ENCODE results near the gene GPR12. TPM values are rescaled to one million over a fixed set of nuclear protein-coding genes. Genes with fewer than 3 reads are reported as not detected.

GPR12 gene
- polyA plus RNA-seq, 1 donor from 2014 or later = 6.7 TPM

GRCh38 chr13:26758496-26759157 lies 2.0 kb downstream of the GPR12 start:
- Histone ChIP-seq H2AFZ (ENCODE audit: low read depth, low read length) (no peak overlapping the region), H3K4me2 (ENCODE audit: low read length) (no peak overlapping the region), H3K79me2 (replicated peaks; ENCODE audit: insufficient read depth, low read length) (no peaks in the 10 kb centered on the region), H3K9ac (ENCODE audit: low read length) (no peak overlapping the region), H3K27ac (ENCODE audit: low read length) (no peak overlapping the region), H3K9me3 (ENCODE audit: low read length) (peaks cover 5% of the 10 kb centered on the region), H3K27me3 (ENCODE audit: insufficient read depth, low read depth, low read length) (peaks cover 47% of the 10 kb centered on the region), H3F3A (ENCODE audit: insufficient read depth, low read length, poor library complexity, severe bottlenecking) (no peaks in the 10 kb centered on the region), H3K4me3 (ENCODE audit: low read length) (peak overlapping the region; percentile 80), H3K9me2 (ENCODE audit: insufficient read depth, low read length) (no peaks in the 10 kb centered on the region), H4K20me1 (ENCODE audit: insufficient read depth) (no peaks in the 10 kb centered on the region), H3K36me3 (ENCODE audit: insufficient read depth, low read length) (no peaks in the 10 kb centered on the region)
- no peak for TF ChIP-seq MXI1 (conservative IDR thresholded peaks at IDR 0.05; ENCODE audit: poor library complexity, severe bottlenecking)
- TF ChIP-seq RAD21 (conservative IDR thresholded peaks at IDR 0.05) = no peak
- TF ChIP-seq EP300 (conservative IDR thresholded peaks at IDR 0.05; ENCODE audit: poor library complexity, severe bottlenecking) = no peak
- no peak for TF ChIP-seq POLR2AphosphoS5 (IDR thresholded peaks at IDR 0.05)
- no peak for TF ChIP-seq SMC3 (conservative IDR thresholded peaks at IDR 0.05; ENCODE audit: poor library complexity)
- no peak for TF ChIP-seq TAF1 (IDR thresholded peaks at IDR 0.05; ENCODE audit: low read depth)

GRCh38 chr13:26756961-26757360 lies 3.6 kb downstream of the GPR12 start:
- H3K4me3 ChIP-seq (ENCODE audit: low read length) = no peak overlapping the region
- peaks cover 41% of the 10 kb centered on the region for H3K27me3 ChIP-seq (ENCODE audit: insufficient read depth, low read depth, low read length)
- no peak overlapping the region for H3K4me2 ChIP-seq (ENCODE audit: low read length)

More at GRCh38 chr13:26756961-26757360, 3.6 kb downstream of the GPR12 start:
- Histone ChIP-seq H3F3A (ENCODE audit: insufficient read depth, low read length, poor library complexity, severe bottlenecking) (no peaks in the 10 kb centered on the region), H3K9ac (ENCODE audit: low read length) (no peak overlapping the region), H2AFZ (ENCODE audit: low read depth, low read length) (no peak overlapping the region), H3K79me2 (replicated peaks; ENCODE audit: insufficient read depth, low read length) (no peaks in the 10 kb centered on the region), H3K9me3 (ENCODE audit: low read length) (peaks cover 5% of the 10 kb centered on the region), H4K20me1 (ENCODE audit: insufficient read depth) (no peaks in the 10 kb centered on the region), H3K9me2 (ENCODE audit: insufficient read depth, low read length) (no peaks in the 10 kb centered on the region), H3K27ac (ENCODE audit: low read length) (no peak overlapping the region), H3K36me3 (ENCODE audit: insufficient read depth, low read length) (no peaks in the 10 kb centered on the region)
- no peak for TF ChIP-seq CTCF (IDR thresholded peaks at IDR 0.05; ENCODE audit: poor library complexity, severe bottlenecking)
- TF ChIP-seq EP300 (conservative IDR thresholded peaks at IDR 0.05; ENCODE audit: poor library complexity, severe bottlenecking) = no peak
- no peak for TF ChIP-seq MXI1 (conservative IDR thresholded peaks at IDR 0.05; ENCODE audit: poor library complexity, severe bottlenecking)
- TF ChIP-seq TAF1 (IDR thresholded peaks at IDR 0.05; ENCODE audit: low read depth) = no peak
- no peak for TF ChIP-seq RAD21 (conservative IDR thresholded peaks at IDR 0.05)
- TF ChIP-seq, protein P1, sequence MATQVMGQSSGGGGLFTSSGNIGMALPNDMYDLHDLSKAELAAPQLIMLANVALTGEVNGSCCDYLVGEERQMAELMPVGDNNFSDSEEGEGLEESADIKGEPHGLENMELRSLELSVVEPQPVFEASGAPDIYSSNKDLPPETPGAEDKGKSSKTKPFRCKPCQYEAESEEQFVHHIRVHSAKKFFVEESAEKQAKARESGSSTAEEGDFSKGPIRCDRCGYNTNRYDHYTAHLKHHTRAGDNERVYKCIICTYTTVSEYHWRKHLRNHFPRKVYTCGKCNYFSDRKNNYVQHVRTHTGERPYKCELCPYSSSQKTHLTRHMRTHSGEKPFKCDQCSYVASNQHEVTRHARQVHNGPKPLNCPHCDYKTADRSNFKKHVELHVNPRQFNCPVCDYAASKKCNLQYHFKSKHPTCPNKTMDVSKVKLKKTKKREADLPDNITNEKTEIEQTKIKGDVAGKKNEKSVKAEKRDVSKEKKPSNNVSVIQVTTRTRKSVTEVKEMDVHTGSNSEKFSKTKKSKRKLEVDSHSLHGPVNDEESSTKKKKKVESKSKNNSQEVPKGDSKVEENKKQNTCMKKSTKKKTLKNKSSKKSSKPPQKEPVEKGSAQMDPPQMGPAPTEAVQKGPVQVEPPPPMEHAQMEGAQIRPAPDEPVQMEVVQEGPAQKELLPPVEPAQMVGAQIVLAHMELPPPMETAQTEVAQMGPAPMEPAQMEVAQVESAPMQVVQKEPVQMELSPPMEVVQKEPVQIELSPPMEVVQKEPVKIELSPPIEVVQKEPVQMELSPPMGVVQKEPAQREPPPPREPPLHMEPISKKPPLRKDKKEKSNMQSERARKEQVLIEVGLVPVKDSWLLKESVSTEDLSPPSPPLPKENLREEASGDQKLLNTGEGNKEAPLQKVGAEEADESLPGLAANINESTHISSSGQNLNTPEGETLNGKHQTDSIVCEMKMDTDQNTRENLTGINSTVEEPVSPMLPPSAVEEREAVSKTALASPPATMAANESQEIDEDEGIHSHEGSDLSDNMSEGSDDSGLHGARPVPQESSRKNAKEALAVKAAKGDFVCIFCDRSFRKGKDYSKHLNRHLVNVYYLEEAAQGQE (IDR thresholded peaks at IDR 0.05; ENCODE audit: borderline replicate concordance) = no peak
- no peak for TF ChIP-seq EZH2 (IDR thresholded peaks at IDR 0.05; ENCODE audit: borderline replicate concordance, insufficient read depth, low read length, poor library complexity, severe bottlenecking)
- no peak for TF ChIP-seq POLR2AphosphoS5 (IDR thresholded peaks at IDR 0.05)
